Esophagus (tissue), 2 donors: ENCODE data around the gene FAM13C. TPM values are rescaled to one million over a fixed set of nuclear protein-coding genes. Genes with fewer than 3 reads are reported as not detected.

ENCODE experiments used
- H3K27ac ChIP-seq, 2 donors: one replicate each; pipeline ENCODE4 v1.5.1; 2013; ENCODE audit warnings: low read depth in 2 of 2, mild to moderate bottlenecking in 2 of 2, inconsistent platforms in 1 of 2, low read length in 1 of 2, moderate library complexity in 1 of 2
- H3K27me3 ChIP-seq, 2 donors: one replicate each; pipeline ENCODE4 v1.6.1; 2013; ENCODE audit warnings: low read length in 2 of 2, control low read depth in 1 of 2, mild to moderate bottlenecking in 1 of 2; ENCODE audit not compliant: insufficient read depth in 2 of 2, control insufficient read depth in 1 of 2
- H3K36me3 ChIP-seq, 2 donors: one replicate each; pipeline ENCODE4 v1.6.1; 2013; ENCODE audit warnings: low read length in 1 of 2; ENCODE audit not compliant: control insufficient read depth in 2 of 2, insufficient read depth in 2 of 2
- H3K4me1 ChIP-seq, 2 donors: one replicate each; pipeline ENCODE4 v1.6.1; 2013; ENCODE audit warnings: low read length in 1 of 2; ENCODE audit not compliant: control insufficient read depth in 2 of 2, insufficient read depth in 2 of 2
- H3K4me3 ChIP-seq, 2 donors: one replicate each; pipeline ENCODE4 v1.5.1; 2013; ENCODE audit warnings: low read length in 2 of 2, mild to moderate bottlenecking in 2 of 2, low read depth in 1 of 2, moderate library complexity in 1 of 2
- H3K9me3 ChIP-seq, 2 donors: one replicate each; pipeline ENCODE4 v1.6.1; 2013; ENCODE audit warnings: mild to moderate bottlenecking in 2 of 2, low read depth in 1 of 2, low read length in 1 of 2, moderate library complexity in 1 of 2; ENCODE audit not compliant: control insufficient read depth in 2 of 2, insufficient read depth in 1 of 2
- WGBS, 2 donors: extraction: QIAGEN DNeasy Blood & Tissue Kit; methylation state at CpG; one replicate each; pipeline ENCODE4 v1.1.7; 2013; 5-methylcytosine and 5-hydroxymethylcytosine counted together
- polyA plus RNA-seq, 2 donors: library from polyadenylated mRNA; stranded (reverse); fragments of 200-250 nt; gene quantifications; one replicate each; pipeline ENCODE4 v1.2.3, GENCODE V29; 2013
- donor health status: healthy with polysubstance abuse.
- donor health status: Bipolar disorder and iron deficiency.

FAM13C gene
- polyA plus RNA-seq, 2 donors: 2.7 to 4.4 TPM

DNA sequence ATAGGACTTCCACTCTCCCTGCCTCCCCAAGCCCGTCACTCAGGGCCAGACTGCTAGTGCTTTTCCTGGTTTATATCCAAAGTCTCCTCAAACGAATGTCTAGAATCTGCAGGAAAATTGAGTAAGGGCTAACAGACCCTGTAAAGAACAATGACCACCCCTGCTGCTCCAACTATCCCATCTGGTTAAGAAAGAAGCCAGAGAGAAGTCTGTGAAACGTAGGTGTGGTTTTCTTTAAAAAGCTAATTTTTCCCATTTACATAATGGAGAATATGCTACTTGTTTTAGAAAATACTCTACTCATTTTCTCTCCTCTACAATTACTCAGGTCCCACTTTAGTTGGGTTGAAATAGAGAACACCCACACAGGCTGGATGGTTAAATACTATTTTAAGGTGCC is 72.5 kb downstream of the FAM13C start:
- no peaks in the 10 kb centered on the region for H3K36me3 ChIP-seq
- H3K27ac ChIP-seq: no peak overlapping the region
- no peak overlapping the region for H3K4me3 ChIP-seq
- no peaks in the 10 kb centered on the region for H3K27me3 ChIP-seq
- H3K4me1 ChIP-seq: peaks cover 0 to 5% of the 10 kb centered on the region in 2 donors
- H3K9me3 ChIP-seq: no peaks in the 10 kb centered on the region
- 82% methylated on average over 3 of the region's 3 CpGs for WGBS, 2 donors

DNA sequence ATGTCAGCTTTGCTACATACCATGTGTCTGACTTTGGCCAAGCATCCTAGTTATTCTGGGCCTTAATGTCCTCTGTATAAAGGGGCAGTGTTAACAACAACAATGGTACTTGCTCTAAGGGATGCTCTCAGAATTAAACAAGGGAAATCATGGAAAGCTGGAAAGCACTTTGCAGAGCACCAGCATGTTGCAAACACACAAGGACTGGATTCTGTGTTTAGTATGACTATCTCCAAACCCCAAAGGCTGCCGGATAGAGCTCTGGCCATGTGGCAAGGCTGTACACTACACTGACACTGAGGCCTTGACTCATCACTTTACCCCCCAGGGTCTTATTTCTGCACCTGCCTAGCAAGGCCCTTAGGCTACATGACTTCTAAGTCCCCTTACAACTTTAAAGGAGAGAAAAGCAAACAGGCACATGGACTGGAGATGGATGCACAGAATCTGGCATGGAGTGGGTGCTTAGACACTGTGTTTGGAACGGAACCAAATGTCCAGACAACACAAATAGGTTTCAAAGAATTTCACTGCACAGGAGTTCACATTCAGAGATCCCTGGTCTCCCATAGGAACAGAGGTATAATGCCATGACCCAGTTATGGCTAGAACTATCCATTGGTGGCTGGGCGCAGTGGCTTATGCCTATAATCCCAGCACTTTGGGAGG is 74.6 kb downstream of the FAM13C start:
- 78 to 87% methylated on average over 3 of the region's 3 CpGs for WGBS, 2 donors
- no peak overlapping the region for H3K4me3 ChIP-seq
- no peak overlapping the region for H3K27ac ChIP-seq

DNA sequence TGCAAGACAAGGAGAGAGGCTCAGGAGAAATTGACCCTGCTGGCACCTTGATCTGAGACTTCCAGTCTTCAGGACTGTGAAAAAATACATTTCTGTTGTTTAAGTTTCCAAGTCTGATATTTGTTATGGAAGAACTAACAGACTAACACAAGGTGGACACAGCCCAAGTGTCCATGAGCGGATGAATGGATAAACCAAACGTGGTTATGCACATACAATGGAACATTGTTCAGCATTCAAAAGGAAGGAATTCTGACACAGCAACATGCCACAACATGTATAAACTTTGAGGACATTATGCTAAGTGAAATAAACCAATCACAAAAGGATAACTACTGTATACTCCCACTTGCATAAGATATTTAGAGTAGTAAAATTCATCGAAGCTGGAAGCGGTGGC is 76.5 kb downstream of the FAM13C start:
- Histone ChIP-seq H3K36me3 (no peaks in the 10 kb centered on the region), H3K4me3 (no peak overlapping the region), H3K9me3 (no peaks in the 10 kb centered on the region), H3K4me1 (peaks cover 7 to 18% of the 10 kb centered on the region in 2 donors), H3K27ac (no peak overlapping the region), H3K27me3 (no peaks in the 10 kb centered on the region)
- WGBS, 2 donors: 69 to 79% methylated on average over 4 of the region's 4 CpGs

More for the DNA sequence above, 74.6 kb downstream of the FAM13C start:
- Histone ChIP-seq H3K36me3 (no peaks in the 10 kb centered on the region), H3K27me3 (no peaks in the 10 kb centered on the region), H3K4me1 (peaks cover 7 to 18% of the 10 kb centered on the region in 2 donors), H3K9me3 (no peaks in the 10 kb centered on the region)

DNA sequence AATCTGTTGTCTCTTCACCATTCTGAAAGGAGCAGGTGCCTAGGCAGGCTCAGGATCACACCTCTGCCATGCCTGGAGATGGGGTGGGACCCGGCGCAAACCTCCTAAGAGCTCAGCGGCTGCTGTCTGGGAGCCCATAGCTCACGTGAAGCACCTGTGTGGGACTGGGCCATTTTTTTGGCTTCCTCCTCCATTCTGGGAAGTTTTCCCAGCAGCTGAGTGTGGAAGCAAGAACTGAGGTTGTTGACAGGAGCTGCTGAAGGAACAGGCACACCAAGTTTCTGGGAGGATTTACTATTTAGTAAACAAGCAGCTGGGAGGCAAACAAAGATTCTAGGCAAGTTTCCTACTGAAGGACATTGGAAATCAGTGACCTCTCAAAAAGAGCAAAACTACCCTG is 77.3 kb downstream of the FAM13C start:
- Histone ChIP-seq H3K4me3 (no peak overlapping the region), H3K9me3 (no peaks in the 10 kb centered on the region), H3K27ac (no peak overlapping the region), H3K36me3 (no peaks in the 10 kb centered on the region), H3K4me1 (peaks cover 7 to 18% of the 10 kb centered on the region in 2 donors), H3K27me3 (no peaks in the 10 kb centered on the region)
- 78 to 81% methylated on average over 4 of the region's 4 CpGs for WGBS, 2 donors

DNA sequence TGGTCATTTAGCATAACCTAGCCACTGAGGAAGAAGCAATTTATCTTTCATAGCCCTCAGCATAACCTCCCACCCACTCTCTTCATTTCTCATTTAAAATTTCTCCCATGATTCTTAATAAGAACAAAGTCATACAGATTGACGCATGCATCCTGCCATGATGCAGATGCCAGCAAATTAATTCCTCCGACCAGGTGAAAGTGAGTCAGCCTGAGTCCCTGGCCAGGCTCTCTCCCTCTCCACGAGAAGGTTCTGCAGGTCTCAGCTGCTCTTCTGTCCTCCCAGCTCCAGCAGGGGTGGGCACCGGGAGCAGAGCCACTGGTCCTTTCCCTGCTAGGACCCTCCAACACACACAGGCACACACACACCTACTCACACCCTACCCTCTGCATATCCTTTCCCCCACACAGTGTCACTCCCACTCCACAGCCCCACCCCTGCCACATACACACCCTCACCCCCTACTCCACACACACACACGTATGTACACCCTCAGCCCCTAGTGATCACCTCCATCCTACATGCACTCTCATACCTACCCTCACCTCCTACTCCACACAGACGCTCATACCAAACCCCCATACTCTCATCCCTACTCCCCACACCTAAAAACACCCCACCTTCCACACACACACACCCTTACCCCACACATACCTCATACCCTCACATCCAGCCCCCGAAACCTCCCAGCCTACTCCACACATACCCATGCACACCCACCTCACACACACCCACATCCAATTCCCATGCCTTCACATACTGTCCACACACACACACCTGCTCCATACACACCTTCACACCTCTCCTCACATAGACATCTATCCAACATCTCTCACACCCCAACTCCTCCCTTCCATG is 78.0 kb downstream of the FAM13C start:
- H3K4me3 ChIP-seq: no peak overlapping the region
- H3K27me3 ChIP-seq: no peaks in the 10 kb centered on the region
- H3K27ac ChIP-seq: peak overlapping the region; percentile 65 to 75
- H3K36me3 ChIP-seq: no peaks in the 10 kb centered on the region
- H3K9me3 ChIP-seq: no peaks in the 10 kb centered on the region
- 54 to 61% methylated on average over 7 of the region's 7 CpGs for WGBS, 2 donors
- H3K4me1 ChIP-seq: peaks cover 7 to 18% of the 10 kb centered on the region in 2 donors

DNA sequence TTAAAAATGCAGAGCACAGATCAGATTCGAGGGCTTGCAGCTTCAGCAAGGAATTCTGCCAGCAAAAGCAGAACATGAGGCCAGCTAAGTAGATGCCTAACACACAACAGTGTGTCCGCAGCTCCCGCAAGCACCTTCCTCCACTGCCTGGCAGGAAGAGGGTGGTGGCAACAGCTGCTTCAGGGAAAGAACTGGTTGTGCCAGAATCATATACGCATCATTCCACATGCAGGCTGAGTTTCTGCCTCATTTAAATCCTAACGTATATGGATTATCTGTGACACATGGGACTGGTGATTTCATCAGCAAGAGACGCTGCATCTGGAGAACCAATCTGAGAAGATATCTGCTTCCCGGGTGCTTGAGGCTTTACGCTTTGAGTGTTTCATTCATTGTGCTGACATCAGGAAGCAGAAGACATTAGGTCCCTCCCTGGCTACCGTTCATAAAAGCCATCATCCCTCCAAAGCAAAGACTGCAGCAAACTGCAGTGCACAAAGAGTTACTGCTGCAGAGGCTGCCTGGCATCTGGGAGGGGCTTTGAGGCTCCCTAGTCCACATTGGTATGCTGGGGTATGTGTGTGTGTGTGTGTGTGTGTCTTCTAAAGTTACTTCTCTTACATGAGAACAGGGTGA is 78.8 kb downstream of the FAM13C start:
- Histone ChIP-seq H3K9me3 (no peaks in the 10 kb centered on the region), H3K4me3 (no peak overlapping the region), H3K27ac (peak overlapping the region; percentile 65 to 75), H3K4me1 (peaks cover 7 to 18% of the 10 kb centered on the region in 2 donors), H3K27me3 (no peaks in the 10 kb centered on the region), H3K36me3 (no peaks in the 10 kb centered on the region)
- 26 to 44% methylated on average over 9 of the region's 9 CpGs for WGBS, 2 donors

DNA sequence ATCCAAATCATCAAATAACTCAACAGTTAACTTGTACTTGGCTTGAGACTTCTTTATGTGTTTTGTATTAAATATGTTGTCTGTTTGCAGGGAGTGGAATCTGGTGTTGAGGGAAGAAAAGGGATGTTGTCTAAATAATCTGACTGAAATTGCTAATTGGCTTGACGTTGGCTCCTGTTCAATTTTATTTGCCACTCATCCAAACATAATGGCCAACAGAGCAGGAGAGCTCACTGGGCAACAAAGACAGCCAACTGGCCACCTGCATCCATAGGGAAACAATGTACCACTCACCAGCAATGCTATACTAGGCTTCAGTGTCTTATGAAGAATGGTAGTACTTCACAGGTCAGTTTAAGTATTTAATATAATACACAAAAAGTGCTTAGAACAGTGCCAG is 80.5 kb downstream of the FAM13C start:
- no peak overlapping the region for H3K4me3 ChIP-seq
- H3K9me3 ChIP-seq: no peaks in the 10 kb centered on the region
- H3K27ac ChIP-seq: no peak overlapping the region
- no peaks in the 10 kb centered on the region for H3K36me3 ChIP-seq
- H3K27me3 ChIP-seq: no peaks in the 10 kb centered on the region
- H3K4me1 ChIP-seq: peaks cover 7 to 18% of the 10 kb centered on the region in 2 donors
- 56 to 85% methylated on average over 1 of the region's 1 CpG for WGBS, 2 donors

DNA sequence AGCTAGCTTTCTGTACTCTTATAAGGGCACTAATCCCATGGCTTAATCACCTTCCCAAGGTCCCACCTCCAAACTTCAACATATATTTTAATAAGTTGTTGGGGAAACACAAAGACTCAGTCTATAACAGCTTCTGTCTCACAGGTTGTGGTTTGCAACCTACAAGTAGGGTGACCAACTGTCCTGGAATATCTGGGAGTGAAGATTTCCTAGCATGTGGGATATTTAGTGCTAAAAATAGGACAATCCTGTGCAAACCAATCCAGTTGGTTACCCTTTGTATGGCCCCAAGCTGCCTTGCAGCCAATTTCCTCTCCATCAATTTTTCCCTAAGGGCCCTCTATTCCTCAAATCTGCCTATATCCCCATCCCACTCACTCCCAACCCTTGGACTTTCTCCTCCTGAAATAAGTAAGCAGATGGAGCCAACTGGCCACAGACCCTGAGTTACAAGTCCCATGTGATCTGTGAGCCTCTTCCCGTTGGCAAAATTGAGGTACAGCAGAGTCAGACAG is 82.3 kb downstream of the FAM13C start:
- Histone ChIP-seq H3K27ac (no peak overlapping the region), H3K36me3 (no peaks in the 10 kb centered on the region), H3K27me3 (no peaks in the 10 kb centered on the region), H3K9me3 (no peaks in the 10 kb centered on the region), H3K4me1 (peaks cover 7 to 18% of the 10 kb centered on the region in 2 donors), H3K4me3 (no peak overlapping the region)
- 81 to 93% methylated on average over 1 of the region's 1 CpG for WGBS, 2 donors

DNA sequence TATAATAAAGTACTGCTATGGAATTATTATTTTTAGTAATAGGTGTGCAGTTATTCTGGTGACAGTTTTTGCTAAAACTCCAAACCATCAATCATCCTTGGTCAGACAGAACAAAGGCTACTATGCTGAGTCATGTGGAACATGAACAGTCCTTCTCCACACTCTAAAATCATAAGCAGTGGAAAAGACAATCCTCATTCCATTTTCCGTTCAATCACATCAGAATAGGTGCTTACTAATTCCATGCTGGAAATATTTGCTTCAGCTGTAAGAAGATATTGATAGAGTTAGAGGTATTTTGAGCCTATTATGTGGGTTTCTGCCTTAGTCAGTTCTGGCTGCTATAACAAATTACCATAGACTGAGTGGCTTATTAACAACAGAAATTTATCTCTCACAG is 82.9 kb downstream of the FAM13C start:
- H3K4me1 ChIP-seq: peaks cover 7 to 13% of the 10 kb centered on the region in 2 donors
- no peak overlapping the region for H3K4me3 ChIP-seq
- no peaks in the 10 kb centered on the region for H3K27me3 ChIP-seq
- H3K36me3 ChIP-seq: no peaks in the 10 kb centered on the region
- H3K27ac ChIP-seq: no peak overlapping the region
- WGBS, 2 donors: 59 to 80% methylated on average over 1 of the region's 1 CpG
- no peaks in the 10 kb centered on the region for H3K9me3 ChIP-seq
